NB4 (cell line): ENCODE measurements around the gene PSORS1C2.

ENCODE experiments used
- DNase-seq: peaks from one replicate; pipeline ENCODE4 v3.0.0; 2010; ENCODE audit warnings: low read depth
- H3K4me3 ChIP-seq: one replicate; pipeline ENCODE4 v1.5.1; 2011; ENCODE audit warnings: mild to moderate bottlenecking, low read depth, low read length, moderate library complexity
- CTCF ChIP-seq: IDR thresholded peaks from one replicate; pipeline ENCODE4 v1.5.1; 2012; ENCODE audit warnings: low read depth, low read length
- MAX ChIP-seq: IDR thresholded peaks from 2 replicates; pipeline ENCODE4 v1.6.1; 2011; ENCODE audit warnings: low read depth, low read length
- MYC ChIP-seq: IDR thresholded peaks from 2 replicates; pipeline ENCODE4 v1.6.1; 2011; ENCODE audit warnings: low read depth, low read length
- POLR2A ChIP-seq: IDR thresholded peaks from 2 replicates; pipeline ENCODE4 v1.6.1; 2011; ENCODE audit warnings: mild to moderate bottlenecking; ENCODE audit not compliant: insufficient read length; ENCODE audit errors: extremely low read depth

Gene PSORS1C2

GRCh38 chr6:31110825-31111582 is 27.9 kb downstream of the PSORS1C2 start:
- no peak for DNase-seq
- TF ChIP-seq MAX (no peak), CTCF (no peak), MYC (no peak), POLR2A (no peak)
- no peak overlapping the region for H3K4me3 ChIP-seq

- DNase-seq, result no peak
- no peak overlapping the region for H3K4me3 ChIP-seq
- TF ChIP-seq POLR2A, result no peak
- no peak for TF ChIP-seq MAX
- no peak for TF ChIP-seq MYC
- no peak for TF ChIP-seq CTCF
These were observed 31.8 kb downstream of the PSORS1C2 start for GRCh38 chr6:31107052-31107451.

- H3K4me3 ChIP-seq, result no peak overlapping the region
- DNase-seq, result no peak
- TF ChIP-seq POLR2A, result no peak
- TF ChIP-seq MYC, result no peak
- TF ChIP-seq CTCF, result no peak
- no peak for TF ChIP-seq MAX
These were observed 35.7 kb downstream of the PSORS1C2 start for GRCh38 chr6:31103136-31103535.

- no peak for DNase-seq
- TF ChIP-seq MAX, result no peak
- no peak for TF ChIP-seq POLR2A
- no peak for TF ChIP-seq MYC
- TF ChIP-seq CTCF, result no peak
- H3K4me3 ChIP-seq, result no peak overlapping the region
These were observed 40.4 kb downstream of the PSORS1C2 start for GRCh38 chr6:31098449-31098938.

GRCh38 chr6:31096656-31097055 is 42.2 kb downstream of the PSORS1C2 start:
- no peak for TF ChIP-seq POLR2A
- no peak for TF ChIP-seq MAX
- TF ChIP-seq MYC, result no peak
- TF ChIP-seq CTCF, result no peak
- H3K4me3 ChIP-seq, result no peak overlapping the region
- no peak for DNase-seq

- H3K4me3 ChIP-seq, result no peak overlapping the region
- no peak for DNase-seq
- TF ChIP-seq CTCF, result no peak
- no peak for TF ChIP-seq MAX
- TF ChIP-seq MYC, result no peak
- TF ChIP-seq POLR2A, result no peak
These were observed 42.7 kb downstream of the PSORS1C2 start for GRCh38 chr6:31096215-31096614.
